ENCODE data around the gene COIL. TPM values are rescaled to one million over a fixed set of nuclear protein-coding genes. Genes with fewer than 3 reads are reported as not detected.

Gene COIL
- total and polyA plus RNA-seq, 2 of the 13 experiments (the other 11 are each of a cell fraction or from before 2014, with no cell fraction given) = 8.1 to 29.4 TPM

- no peak for TF ChIP-seq PRDM4 (CRISPR knock-in tag; IDR thresholded peaks at IDR 0.05; ENCODE audit: borderline replicate concordance)
- peak; percentile 75 for TF ChIP-seq ZNF770 (CRISPR knock-in tag; IDR thresholded peaks at IDR 0.05)
- no peak for TF ChIP-seq GATAD1 (CRISPR knock-in tag; IDR thresholded peaks at IDR 0.05)
- TF ChIP-seq NR2C2 (CRISPR knock-in tag; IDR thresholded peaks at IDR 0.05; ENCODE audit: borderline replicate concordance) = no peak; the same call in none of the 2 replicates
- TF ChIP-seq ZNF570 (CRISPR knock-in tag; IDR thresholded peaks at IDR 0.05; ENCODE audit: borderline replicate concordance) = no peak
- TF ChIP-seq ZNF543 (CRISPR knock-in tag; IDR thresholded peaks at IDR 0.05) = 0 out of 2 replicates have a peak, but pooled peaks have one; percentile 18
- TF ChIP-seq RXRB (CRISPR knock-in tag; IDR thresholded peaks at IDR 0.05; ENCODE audit: borderline replicate concordance) = no peak
- no peak for TF ChIP-seq ZNF276 (CRISPR knock-in tag; IDR thresholded peaks at IDR 0.05; ENCODE audit: low read depth)
- TF ChIP-seq ZSCAN29 (CRISPR knock-in tag; conservative IDR thresholded peaks at IDR 0.05) = 0 out of 2 replicates have a peak, but pooled peaks have one; percentile 73
- no peak for TF ChIP-seq ZSCAN9 (CRISPR knock-in tag; IDR thresholded peaks at IDR 0.05; ENCODE audit: borderline replicate concordance)
- 0 out of 2 replicates have a peak, but pooled peaks have one; percentile 42 for TF ChIP-seq ZNF343 (CRISPR knock-in tag; IDR thresholded peaks at IDR 0.05)
- TF ChIP-seq SP1 (IDR thresholded peaks at IDR 0.05) = no peak
- no peak for TF ChIP-seq SP1 (CRISPR knock-in tag; IDR thresholded peaks at IDR 0.05)
- TF ChIP-seq HBP1 (CRISPR knock-in tag; IDR thresholded peaks at IDR 0.05; ENCODE audit: low read depth) = no peak
- no peak for TF ChIP-seq ZIK1 (CRISPR knock-in tag; IDR thresholded peaks at IDR 0.05; ENCODE audit: borderline replicate concordance, low read depth)
- no peak for TF ChIP-seq SUZ12 (IDR thresholded peaks at IDR 0.05; ENCODE audit: low read depth, low read length)
- no peak; the same call in 1 of the 2 replicates for TF ChIP-seq LBX2 (CRISPR knock-in tag; IDR thresholded peaks at IDR 0.05; ENCODE audit: borderline replicate concordance)
- no peak for TF ChIP-seq TCF12 (IDR thresholded peaks at IDR 0.05)
- TF ChIP-seq TCF12 (CRISPR knock-in tag; IDR thresholded peaks at IDR 0.05) = 0 out of 2 replicates have a peak, but pooled peaks have one; percentile 2
- TF ChIP-seq E2F2 (CRISPR knock-in tag; IDR thresholded peaks at IDR 0.05; ENCODE audit: borderline replicate concordance) = no peak
- no peak for TF ChIP-seq KMT2B (CRISPR knock-in tag; IDR thresholded peaks at IDR 0.05)
- TF ChIP-seq ZNF558 (CRISPR knock-in tag; IDR thresholded peaks at IDR 0.05; ENCODE audit: borderline replicate concordance) = no peak
These were observed 47.9 kb downstream of the COIL start (continued) for GRCh38 chr17:56913000-56913311.
